Measurements from ENCODE around the gene MAP3K19.
"Not testable (repeated sequence)": the region's sequence is repeated elsewhere in the genome, so short reads cannot be mapped to it uniquely, and the experiment has no call there.

The MAP3K19 gene

DNA sequence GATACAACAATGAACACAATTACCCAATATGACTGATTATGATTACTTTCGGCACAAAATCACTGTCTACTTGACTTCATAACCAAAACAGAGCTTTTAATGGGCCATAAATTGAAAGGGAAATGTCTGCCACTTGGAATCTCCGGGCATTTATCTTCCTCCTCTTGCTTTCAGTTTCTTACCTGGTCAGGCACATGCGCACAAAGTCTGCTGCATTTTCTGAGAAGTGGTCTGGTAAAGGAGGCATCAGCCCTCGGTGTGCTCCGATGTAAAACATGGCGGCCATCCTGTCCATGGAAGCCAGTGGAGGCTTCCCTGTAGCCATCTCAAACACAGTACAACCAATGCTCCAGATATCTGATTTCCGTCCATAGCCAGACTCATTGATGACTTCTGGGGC, 66.6 kb downstream of the MAP3K19 start:
- no peak for DNase-seq (ENCODE audit: low read depth in 2 of 2)

DNA sequence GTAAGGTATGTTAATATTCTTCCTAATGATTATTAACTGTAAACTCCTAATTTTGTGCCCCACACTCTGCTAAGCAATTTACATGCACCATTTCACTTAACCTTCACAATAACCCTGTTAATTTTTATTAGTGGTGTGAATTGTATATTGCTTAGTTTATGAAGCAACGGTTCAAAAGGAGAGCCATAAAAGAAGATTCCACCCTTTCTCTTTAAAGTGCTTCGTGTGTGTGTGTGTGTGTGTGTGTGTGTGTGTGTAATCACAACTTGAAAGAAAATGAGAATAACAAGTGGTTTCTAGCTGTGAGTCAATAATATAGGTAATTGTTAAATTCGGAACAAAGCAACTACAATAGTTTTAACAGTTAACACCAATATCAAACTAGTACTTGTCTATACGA, 68.0 kb downstream of the MAP3K19 start:
- DNase-seq (ENCODE audit: low read depth in 2 of 2) = no peak

DNA sequence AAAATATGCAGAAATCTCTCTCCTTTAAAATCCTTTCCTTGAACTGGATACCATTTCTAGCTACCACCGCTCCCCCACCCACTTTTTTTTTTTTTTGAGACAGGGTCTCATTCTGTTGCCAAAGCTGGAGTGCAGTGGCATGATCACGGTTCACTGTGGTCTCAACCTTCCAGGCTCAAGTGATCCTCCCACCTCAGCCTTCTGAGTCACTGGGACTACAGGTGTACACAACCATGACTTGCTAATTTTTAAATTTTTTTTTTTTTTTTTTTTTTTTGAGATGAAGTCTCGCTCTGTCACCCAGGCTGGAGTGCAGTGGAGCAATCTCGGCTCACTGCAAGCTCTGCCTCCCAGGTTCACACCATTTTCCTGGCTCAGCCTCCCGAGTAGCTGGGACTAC, 70.1 kb downstream of the MAP3K19 start:
- not testable (repeated sequence) for DNase-seq (ENCODE audit: low read depth in 2 of 2)

DNA sequence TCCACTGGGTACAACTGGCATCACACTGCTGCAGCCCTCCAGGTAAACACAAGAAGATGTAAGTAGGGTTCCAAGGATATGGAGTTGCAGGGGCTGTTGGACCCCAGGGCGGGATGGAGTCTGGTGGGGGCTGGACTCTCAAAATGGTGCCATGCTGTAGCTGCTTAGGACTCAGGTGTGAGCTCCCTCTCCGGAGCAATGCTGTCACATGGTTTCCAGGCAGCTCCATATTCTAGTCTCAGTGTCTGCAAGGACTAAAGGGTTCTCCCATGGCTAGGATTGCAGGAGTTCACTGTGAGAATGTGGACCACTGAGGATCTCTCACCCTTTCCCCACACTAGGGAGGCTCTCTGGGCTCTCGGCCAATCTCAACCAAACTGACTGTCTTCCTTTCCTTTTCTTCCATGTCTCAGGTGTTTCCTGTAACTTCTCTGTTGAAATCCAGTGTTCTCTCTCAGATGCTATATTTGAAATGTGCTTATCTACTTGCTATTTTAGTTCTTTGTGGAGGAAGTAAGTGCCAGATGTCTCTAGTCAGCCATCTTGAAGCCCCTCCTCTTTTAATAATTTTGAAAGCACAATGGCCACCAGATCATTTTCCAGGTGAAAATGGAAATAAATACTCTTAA, 71.1 kb downstream of the MAP3K19 start:
- DNase-seq (ENCODE audit: low read depth in 2 of 2) = no peak

DNA sequence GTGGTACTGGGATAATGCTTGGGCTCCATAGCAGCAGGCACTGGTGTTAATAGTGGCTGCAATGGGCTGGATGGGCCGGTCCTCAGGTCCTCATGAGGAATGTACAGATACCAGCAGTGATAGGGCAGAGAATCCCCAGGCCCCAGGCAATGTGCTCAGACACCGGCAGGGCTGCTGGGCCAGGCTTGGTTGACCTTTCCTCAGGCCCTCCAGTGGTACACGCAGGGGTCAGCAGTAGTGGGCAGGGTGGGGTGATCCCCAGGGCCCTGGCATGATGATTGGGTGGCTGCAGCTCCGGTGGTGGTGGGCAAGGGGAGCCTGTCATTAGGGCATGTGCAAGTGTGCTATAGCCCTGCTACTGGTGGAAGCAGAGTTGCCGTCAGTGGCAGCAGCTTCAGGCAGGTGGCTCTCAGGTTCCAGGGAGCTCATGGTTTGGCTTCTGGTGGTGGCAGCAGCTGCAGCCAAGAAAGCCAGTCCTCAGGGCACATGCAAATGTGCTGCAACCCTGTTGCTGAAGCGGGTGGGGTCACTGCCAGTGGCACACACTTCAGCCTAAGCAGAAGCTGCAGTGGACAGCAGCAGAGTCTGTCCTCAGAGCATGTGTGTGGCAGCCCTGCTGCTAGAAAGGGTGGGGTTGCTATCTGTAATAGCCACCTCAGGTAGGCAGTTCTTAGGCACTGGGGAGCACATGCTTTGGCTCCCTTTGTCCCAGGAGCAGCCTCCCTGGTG, 71.8 kb downstream of the MAP3K19 start:
- DNase-seq (ENCODE audit: low read depth in 2 of 2) = no peak

DNA sequence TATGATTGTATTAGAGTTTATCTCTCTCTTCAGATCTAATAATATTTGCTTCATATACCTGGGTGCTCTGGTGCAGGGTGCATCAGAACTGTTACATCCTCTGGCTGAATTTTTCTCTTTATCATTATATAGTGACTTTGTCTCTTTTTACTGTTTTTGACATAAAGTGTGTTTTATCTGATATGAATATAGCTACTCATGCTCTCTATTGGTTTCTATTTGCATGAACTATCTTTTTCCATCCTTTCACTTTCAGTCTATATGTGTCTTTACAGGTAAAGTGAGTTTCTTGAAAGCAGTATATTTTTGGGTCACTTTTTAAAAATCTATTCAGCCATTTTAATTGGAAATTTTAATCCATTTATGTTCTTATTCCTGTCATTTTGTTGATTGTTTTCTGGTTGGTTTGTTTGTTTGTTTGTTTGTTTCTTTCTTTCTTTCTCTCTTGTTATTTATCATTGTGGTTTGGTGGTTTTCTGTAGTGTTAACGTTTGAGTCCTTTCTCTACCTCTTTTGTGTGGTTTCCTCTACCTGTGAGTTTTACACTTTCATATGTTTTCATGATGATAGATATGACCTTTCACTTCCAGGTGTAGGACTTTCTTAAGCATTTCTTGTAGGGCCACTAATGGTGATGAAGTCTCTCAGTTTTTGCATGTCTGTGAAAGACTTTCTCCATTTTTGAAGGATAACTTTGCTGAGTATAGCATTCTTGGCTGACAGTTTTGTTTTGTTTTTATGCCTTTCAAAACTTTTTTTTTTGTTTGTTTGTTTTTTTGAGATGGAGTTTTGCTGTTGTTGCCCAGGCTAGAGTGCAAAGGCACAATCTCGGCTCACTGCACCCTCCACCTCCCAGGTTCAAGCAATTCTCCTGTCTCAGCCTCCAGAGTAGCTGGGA, 73.8 kb downstream of the MAP3K19 start:
- DNase-seq (ENCODE audit: low read depth in 2 of 2) = no peak

DNA sequence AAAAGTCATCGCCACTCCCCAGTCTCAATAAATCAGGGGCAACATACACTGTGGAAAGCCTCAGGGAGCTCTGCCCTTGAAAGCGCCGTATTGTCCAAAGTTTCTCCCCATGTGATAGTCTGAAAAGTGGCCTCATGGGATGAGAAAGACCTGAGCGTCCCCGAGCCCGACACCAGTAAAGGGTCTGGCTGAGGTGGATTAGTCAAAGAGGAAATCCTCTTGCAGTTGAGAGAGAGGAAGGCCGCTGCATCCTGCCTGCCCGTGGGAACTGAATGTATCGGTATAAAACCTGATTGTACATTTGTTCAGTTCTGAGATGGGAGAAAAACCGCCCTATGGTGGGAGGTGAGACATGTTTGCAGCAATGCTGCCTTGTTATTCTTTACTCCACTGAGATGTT, 80.1 kb downstream of the MAP3K19 start:
- not testable (repeated sequence) for DNase-seq (ENCODE audit: low read depth in 2 of 2)

DNA sequence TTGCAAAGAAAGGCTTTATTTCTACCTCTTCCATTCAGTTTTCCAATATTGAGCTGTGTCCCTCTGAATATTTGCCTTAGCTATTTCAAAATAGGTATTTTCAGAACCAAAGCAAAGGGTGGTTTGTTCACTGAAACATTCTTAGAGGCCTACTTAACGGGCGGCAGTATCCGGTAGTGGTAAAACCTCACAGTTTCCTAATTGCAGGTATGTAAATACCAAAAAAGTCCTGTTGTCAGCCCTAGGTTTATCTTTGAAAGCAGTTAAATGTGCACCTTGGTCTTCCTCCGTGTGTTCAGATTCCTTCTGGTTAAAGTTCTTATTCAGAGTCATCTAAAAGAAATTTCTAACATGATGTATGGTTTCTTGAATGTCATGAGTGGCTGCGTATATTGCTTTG, 89.8 kb downstream of the MAP3K19 start:
- DNase-seq (ENCODE audit: low read depth in 2 of 2) = no peak

DNA sequence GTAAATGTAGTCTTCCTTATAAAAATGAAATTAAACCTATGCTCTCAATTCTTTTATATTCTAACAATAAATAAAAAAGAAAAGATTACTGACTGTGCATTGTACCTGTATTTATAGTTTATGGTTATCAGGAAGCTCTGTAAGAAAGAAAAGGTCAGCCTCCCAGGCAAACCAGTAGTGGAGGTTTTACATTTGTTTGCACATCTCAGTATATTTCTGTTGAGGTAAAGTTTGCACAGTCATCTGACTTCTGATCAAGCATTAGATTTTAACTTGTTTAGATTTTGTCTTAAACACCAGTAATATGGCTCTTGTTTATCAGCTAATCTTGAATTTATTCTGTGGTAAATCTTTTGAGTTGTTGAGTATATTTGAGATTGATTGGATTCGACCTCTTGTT, 91.5 kb downstream of the MAP3K19 start:
- DNase-seq (ENCODE audit: low read depth in 2 of 2) = no peak

DNA sequence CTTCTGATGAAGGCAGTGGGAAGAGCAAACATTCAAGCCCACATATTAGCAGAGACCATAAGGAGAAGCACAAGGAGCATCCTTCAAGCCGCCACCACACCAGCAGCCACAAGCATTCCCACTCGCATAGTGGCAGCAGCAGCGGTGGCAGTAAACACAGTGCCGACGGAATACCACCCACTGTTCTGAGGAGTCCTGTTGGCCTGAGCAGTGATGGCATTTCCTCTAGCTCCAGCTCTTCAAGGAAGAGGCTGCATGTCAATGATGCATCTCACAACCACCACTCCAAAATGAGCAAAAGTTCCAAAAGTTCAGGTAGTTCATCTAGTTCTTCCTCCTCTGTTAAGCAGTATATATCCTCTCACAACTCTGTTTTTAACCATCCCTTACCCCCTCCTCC, 93.2 kb downstream of the MAP3K19 start:
- no peak for DNase-seq (ENCODE audit: low read depth in 2 of 2)

DNA sequence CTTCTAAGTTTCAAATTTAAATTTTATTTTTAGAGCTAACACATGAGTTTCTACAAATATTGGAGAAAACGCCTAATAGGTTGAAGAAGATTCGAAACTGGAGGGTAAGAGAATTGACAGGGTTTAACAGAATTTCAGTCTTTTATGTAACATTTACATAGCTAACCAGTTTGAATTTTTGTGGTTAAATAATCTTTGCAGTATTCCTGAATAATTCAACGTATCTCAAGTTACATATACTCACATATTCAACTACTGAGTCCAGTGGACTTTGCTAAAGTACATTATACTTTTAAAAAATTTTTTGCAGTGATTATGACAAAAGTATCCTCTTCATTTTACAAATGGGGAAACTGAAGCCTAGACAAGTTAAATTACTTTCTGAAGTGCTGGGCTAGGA, 94.6 kb downstream of the MAP3K19 start:
- DNase-seq (ENCODE audit: low read depth in 2 of 2) = no peak

DNA sequence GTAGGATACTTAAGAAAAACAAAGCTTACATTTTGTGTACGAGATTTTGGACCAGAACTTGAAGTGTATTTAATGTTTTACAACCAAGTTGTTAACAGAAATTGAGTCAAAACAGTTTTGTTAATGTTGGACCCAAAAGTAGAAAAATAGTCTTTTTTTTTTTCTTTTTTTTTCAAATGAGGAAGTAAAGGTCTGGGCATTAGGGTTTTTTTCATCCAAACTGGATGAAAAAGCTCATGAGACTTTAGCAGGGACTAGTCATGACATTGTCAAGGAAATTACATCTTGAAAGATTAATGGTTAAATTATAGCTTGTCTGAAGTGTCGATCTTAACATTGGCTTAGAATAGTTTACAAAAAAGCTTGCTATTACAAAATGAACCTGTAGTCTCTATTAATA, 96.4 kb downstream of the MAP3K19 start:
- DNase-seq (ENCODE audit: low read depth in 2 of 2) = no peak

DNA sequence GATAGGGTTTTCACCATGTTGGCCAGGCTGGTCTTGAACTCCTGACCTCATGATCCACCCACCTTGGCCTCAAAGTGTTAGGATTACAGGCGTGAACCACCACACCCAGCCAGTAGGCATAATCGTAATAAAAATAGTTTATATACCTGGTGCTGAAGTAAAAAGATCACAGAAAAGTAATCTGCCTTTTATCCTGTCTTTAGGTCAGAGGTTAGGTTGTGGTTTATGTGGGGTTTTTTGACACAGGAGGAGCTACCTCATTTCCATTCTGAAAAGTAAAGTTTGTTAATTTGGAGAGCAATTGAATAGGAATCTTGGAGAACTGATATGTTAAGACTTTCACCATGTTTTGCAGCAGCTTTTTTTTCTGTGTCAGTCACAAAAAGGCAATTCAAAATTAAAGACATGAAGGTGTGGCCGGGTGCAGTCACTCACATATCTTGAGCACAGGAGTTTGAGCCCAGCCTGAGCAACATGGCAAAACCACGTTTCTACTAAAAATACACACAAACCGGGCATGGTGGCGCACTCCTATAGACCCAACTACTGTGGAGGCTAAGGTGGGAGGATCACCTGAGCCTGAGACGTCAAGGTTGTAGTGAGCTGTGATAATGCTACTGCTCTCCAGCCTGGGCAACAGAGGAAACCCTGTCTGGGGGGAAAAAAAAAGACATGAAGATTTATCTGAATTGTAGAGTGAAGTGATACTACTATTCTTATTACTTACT, 97.1 kb downstream of the MAP3K19 start:
- DNase-seq (ENCODE audit: low read depth in 2 of 2) = no peak

DNA sequence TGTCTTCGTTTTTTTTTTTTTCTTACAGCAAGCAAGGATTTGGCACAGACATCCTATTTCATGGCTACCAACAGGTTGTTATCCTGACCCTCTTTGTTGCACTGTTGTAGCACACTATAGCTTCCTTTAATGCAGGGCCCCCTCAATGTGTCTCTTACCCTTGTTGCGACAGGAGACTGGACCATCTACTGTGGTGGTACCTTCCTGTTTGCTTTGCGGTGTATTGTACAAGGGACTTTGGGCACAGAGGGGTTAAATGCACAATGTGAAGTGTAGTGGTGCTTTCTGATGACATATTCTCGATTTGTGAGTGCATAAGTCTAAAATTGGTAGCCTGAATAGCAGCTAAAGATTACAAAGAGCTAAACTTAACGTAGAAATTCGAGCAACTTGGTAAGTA, 101.2 kb downstream of the MAP3K19 start:
- DNase-seq (ENCODE audit: low read depth in 2 of 2) = no peak

DNA sequence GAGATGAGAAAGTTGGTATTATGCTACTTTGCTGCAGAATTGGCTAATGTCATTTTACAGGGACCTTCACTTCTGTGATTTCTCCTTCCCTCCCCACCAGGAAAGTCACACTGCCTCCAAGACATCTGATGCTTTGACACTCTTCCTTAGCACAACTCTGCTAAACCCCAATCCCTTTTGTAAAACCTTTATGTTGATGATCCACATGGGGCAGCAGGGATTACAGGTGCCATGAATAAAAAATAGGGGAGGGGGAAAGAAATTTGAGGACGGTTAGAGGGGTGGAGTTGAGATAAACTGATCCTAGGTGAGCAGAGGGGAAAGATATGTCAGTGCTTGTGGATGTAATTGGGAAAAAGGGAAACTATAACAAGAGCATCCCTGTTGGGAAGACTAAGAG, 102.3 kb downstream of the MAP3K19 start:
- no peak for DNase-seq (ENCODE audit: low read depth in 2 of 2)

DNA sequence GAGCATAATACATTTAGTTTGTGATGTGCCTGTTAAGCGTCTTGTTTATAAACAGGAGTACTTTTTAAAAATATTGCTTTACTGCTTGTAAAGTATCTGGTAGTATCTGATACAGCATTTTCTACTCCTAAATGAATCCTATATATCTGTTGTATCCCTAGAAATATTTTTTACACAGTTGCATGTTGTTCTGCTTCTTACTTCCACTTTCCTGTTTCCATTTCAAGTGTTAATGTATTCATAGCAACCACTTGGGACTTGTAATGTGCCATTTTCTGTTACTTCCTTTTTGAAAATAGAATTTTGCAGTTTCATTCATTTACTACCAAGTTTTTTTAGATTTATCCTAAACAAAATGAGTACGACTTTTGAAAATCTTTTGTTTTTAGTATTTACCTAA, 103.7 kb downstream of the MAP3K19 start:
- DNase-seq (ENCODE audit: low read depth in 2 of 2) = no peak

DNA sequence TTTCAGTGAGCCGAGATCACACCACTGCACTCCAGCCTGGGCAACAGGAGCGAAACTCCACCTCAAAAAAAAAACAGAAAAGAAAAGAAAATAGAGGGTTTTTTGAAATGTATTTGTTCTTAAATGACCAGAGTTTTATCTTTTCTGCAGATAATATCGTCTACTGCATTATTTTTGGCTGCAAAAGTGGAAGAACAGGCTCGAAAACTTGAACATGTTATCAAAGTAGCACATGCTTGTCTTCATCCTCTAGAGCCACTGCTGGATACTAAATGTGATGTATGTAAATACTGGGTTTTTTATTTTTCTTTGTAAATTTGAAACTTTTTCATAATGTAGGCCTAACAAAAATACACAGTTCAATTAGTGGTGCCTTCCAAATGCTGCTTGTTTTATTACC, 110.6 kb downstream of the MAP3K19 start:
- no peak for DNase-seq (ENCODE audit: low read depth in 2 of 2)

DNA sequence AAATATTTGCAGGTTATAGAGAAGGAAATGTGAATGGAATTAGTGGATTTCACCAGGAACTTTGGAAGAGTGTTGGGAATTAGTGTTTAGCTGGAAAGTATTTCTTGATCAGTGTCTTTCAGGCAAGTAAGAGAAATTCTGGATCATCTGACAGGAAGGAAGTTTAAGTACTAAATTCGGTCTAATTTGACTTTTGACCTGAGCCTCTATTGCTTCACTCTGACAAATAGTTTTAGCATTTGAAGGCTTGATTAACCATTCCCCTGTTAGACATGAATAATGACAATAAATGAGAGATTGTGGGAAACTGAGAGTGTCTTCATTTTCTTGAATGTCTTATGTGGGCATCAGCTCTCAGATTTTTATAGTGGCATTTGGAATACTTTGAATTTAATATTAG, 112.6 kb downstream of the MAP3K19 start:
- no peak for DNase-seq (ENCODE audit: low read depth in 2 of 2)

DNA sequence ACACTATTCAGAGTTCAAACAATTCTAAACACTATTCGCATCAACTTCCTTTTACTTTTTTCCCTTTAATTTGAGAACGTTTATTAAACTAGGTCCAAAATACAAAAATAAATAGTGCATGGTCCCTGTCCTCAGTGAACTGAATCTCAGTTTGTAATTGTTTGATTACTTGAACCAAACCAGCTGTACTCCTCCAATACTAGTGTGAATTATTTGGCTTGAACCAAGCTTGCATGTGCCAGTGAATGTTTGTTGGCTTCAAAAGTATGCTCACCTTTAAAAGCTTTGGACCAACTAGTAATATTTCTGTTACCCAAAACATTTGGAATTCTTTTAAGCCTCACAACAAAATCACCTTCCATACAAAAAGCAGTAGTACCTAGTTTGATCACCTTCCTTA, 113.1 kb downstream of the MAP3K19 start:
- DNase-seq (ENCODE audit: low read depth in 2 of 2) = no peak

DNA sequence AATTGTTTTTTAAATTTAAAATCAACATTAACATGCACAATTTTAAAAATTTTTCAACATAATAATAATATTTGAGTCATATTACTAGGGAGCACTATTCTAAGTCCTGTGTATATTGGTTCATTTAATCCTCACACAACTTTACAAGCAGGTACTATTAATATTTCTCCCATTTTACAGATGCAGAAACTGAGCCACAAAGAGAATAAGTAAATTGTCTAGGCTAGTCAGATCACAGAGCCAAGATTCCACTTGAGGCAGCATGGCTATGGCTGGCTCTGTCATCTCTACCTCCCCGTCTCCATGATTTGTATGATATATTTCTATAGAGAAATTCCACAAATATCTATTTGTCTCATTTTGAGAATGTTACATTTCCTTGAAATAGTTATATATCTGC, 113.5 kb downstream of the MAP3K19 start:
- no peak for DNase-seq (ENCODE audit: low read depth in 2 of 2)

DNA sequence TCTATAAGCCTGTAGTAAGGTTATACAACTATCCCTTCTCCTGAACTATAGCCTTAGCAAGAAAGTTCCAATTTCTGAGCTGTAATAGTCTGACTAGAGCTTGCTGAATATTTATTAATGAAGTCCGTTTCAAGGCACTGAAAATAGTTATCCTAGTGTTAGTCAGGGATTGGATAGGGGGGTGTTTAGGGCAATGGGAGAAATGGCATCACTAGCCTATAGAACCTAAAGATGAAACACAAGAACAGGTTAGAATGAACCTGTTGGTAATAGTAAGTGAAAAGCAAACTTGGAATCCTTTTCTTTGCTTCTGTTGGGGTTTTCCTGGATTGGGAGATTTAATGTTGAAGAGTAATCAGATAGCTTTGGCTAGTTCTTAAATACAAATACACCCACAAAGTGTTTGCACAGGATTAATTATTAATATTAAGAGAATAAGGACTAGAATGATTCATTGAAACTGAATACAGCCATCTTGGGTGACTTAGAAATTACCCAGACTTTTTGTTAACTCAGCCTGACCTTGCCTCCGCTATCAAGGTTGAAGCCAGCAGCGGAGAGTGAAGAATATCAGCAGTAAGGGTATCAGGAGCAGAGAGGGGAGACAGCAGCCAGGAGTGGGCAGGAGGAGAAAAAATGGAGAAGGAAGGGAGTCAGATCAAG, 114.3 kb downstream of the MAP3K19 start:
- no peak for DNase-seq (ENCODE audit: low read depth in 2 of 2)

DNA sequence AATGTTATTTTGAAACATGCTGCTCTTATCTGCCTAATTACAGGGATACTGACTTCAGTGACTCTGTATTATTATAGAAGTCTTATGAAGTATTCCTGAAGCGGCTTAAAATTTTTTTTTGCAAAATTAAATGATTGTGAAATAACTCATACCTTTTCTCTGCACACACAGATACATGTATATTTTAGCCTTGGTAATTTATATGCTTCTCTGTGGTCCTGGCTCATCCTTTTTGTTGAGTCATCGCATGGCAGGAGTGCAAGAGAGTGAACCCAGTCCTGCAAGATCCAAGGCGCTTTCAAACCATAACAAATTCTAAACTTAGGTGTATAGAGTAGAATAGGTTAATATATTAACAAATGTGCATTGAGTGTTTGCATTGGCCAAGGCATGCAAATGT, 120.1 kb downstream of the MAP3K19 start:
- no peak for DNase-seq (ENCODE audit: low read depth in 2 of 2)
